ENCODE data around the gene LRMDA. TPM values are rescaled to one million over a fixed set of nuclear protein-coding genes. Genes with fewer than 3 reads are reported as not detected.

LRMDA gene
- total RNA-seq, 1 experiment from 2014 or later, result 1.2 TPM

GRCh38 chr10:75588031-75588430, 156.6 kb downstream of the LRMDA start:
- no peaks in the 10 kb centered on the region for H3K4me1 ChIP-seq (ENCODE audit: insufficient read depth, low read length)
- CTCF ChIA-PET, result no interaction called here
- H3K9ac ChIP-seq (ENCODE audit: low read length), result no peak overlapping the region
- no peak overlapping the region for H3K4me3 ChIP-seq (ENCODE audit: low read length)
- H3K27ac ChIP-seq (ENCODE audit: low read length), result no peak overlapping the region
- H4K20me1 ChIP-seq (ENCODE audit: low read length), result no peaks in the 10 kb centered on the region
- H3K9me2 ChIP-seq (replicated peaks; ENCODE audit: low read length), result no peaks in the 10 kb centered on the region
- DNase-seq (no peak), ATAC-seq (no peak)
- no peaks in the 10 kb centered on the region for H3K79me2 ChIP-seq (ENCODE audit: low read length)
- H3K9me3 ChIP-seq (ENCODE audit: low read length), result peaks cover under 1% of the 10 kb centered on the region; the same call in 1 of the 2 replicates
- no peak overlapping the region for H2AFZ ChIP-seq (ENCODE audit: low read length)
- TF ChIP-seq EZH2phosphoT487 (IDR thresholded peaks at IDR 0.05; ENCODE audit: borderline replicate concordance, low read length), result no peak
- intact Hi-C loops (cut with micrococcal nuclease), result no loop called here
- POLR2A ChIA-PET (ENCODE audit: unreplicated experiment), result no interaction called here
- H3K4me2 ChIP-seq (ENCODE audit: low read length), result no peak overlapping the region
- no TSS peak for BruUV-seq (replicated peaks)
- H3K36me3 ChIP-seq (ENCODE audit: low read depth, low read length), result no peaks in the 10 kb centered on the region
- H3K27me3 ChIP-seq (ENCODE audit: low read length), result peaks cover 17% of the 10 kb centered on the region; the same call in 1 of the 2 replicates
- no peaks in the 10 kb centered on the region for H3F3A ChIP-seq (ENCODE audit: low read length, unreplicated experiment)

DNA sequence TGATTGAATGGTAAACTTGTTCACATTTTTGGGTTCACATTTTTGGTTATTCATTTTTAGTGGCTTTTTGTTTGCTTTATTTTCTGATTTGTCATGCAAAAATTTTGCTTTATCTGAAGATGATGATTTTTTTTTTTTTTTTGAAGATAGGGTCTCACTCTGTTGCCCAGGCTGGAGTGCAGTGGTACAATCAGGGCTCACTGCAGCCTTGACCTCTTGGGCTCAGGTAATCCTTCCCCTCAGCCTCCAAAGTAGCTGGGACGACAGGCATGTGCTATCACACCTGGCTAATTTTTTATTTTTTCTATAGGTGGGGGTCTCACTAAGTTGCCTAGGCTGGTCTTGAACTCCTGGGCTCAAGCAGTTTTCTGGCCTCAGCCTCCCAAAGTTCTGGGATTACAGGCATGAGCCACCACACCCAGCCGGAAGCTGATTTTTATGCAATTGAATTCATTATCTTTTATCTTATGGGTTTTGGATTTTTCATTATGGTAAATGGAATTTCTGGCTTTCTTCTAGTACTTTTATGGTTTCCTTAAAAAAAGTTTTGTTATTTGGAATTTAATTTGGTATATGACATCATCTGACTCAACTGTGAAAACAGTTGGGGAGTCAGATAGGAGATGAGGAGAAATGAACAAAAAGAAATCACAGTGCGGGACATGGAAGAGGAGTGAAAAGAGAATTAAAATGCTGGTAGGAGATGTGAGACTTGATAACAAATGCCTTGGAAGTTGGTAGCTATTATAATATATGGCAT, 158.7 kb downstream of the LRMDA start:
- no peaks in the 10 kb centered on the region for H3K79me2 ChIP-seq (ENCODE audit: low read length)
- H3F3A ChIP-seq (ENCODE audit: low read length, unreplicated experiment), result no peaks in the 10 kb centered on the region
- H3K9me3 ChIP-seq (ENCODE audit: low read length), result no peaks in the 10 kb centered on the region
- no peaks in the 10 kb centered on the region for H3K36me3 ChIP-seq (ENCODE audit: low read depth, low read length)
- H3K9me2 ChIP-seq (replicated peaks; ENCODE audit: low read length), result no peaks in the 10 kb centered on the region
- BruUV-seq (replicated peaks), result no TSS peak
- intact Hi-C loops (cut with micrococcal nuclease), result no loop called here
- H3K4me2 ChIP-seq (ENCODE audit: low read length), result no peak overlapping the region
- H3K27me3 ChIP-seq (ENCODE audit: low read length), result peaks cover 27% of the 10 kb centered on the region; the same call in 1 of the 2 replicates
- H4K20me1 ChIP-seq (ENCODE audit: low read length), result no peaks in the 10 kb centered on the region
- no peak for ATAC-seq
- ChIA-PET POLR2A (ENCODE audit: unreplicated experiment) (no interaction called here), CTCF (no interaction called here)
- TF ChIP-seq, protein P1, sequence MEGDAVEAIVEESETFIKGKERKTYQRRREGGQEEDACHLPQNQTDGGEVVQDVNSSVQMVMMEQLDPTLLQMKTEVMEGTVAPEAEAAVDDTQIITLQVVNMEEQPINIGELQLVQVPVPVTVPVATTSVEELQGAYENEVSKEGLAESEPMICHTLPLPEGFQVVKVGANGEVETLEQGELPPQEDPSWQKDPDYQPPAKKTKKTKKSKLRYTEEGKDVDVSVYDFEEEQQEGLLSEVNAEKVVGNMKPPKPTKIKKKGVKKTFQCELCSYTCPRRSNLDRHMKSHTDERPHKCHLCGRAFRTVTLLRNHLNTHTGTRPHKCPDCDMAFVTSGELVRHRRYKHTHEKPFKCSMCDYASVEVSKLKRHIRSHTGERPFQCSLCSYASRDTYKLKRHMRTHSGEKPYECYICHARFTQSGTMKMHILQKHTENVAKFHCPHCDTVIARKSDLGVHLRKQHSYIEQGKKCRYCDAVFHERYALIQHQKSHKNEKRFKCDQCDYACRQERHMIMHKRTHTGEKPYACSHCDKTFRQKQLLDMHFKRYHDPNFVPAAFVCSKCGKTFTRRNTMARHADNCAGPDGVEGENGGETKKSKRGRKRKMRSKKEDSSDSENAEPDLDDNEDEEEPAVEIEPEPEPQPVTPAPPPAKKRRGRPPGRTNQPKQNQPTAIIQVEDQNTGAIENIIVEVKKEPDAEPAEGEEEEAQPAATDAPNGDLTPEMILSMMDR (conservative IDR thresholded peaks at IDR 0.05; ENCODE audit: low read depth, low read length), result no peak
- no peak for TF ChIP-seq EZH2phosphoT487 (IDR thresholded peaks at IDR 0.05; ENCODE audit: borderline replicate concordance, low read length)
- TF ChIP-seq EZH2 (IDR thresholded peaks at IDR 0.05; ENCODE audit: low read length, unreplicated experiment), result no peak
- no peaks in the 10 kb centered on the region for H3K4me1 ChIP-seq (ENCODE audit: insufficient read depth, low read length)
- H3K9ac ChIP-seq (ENCODE audit: low read length), result no peak overlapping the region
- DNase-seq, result no peak
- no peak overlapping the region for H3K4me3 ChIP-seq (ENCODE audit: low read length)
- H3K27ac ChIP-seq (ENCODE audit: low read length), result no peak overlapping the region
- H2AFZ ChIP-seq (ENCODE audit: low read length), result no peak overlapping the region

DNA sequence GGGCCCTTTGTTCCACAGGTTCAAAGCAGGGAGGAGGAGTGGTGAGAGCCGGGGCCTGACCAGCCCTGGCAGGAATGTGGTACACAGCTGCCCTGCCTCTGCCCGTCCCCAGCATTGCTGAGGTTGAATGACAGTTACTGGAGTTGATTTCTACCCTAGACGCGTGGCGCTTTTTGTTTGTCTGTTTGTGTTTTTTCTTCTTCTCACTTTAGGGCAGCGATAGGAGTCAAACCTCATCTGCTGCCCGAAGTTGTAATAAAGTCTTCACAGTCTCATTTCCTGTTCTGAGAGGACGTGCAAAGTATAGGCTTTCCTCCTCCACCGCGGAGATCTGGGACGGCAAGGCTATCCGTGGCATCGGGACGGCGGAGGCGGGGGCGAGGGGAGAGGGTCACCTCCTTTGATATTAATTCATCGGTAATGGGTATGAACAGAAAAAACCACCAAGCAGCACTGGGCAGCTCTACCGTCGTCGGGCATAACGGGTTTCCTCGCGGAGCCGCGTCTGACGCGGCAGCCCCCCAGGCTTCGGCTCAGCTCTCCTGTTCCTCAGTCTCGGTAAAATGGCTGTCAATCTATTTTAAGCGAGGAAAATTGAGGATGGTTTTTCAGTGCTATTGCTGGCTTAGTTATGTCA, 160.8 kb downstream of the LRMDA start:
- intact Hi-C loops (cut with micrococcal nuclease), result no loop called here
- H3F3A ChIP-seq (ENCODE audit: low read length, unreplicated experiment), result no peaks in the 10 kb centered on the region

More for the DNA sequence above, 160.8 kb downstream of the LRMDA start:
- BruUV-seq (replicated peaks), result no TSS peak
- H3K27me3 ChIP-seq (ENCODE audit: low read length), result peaks cover 31% of the 10 kb centered on the region
- no peak overlapping the region for H3K4me2 ChIP-seq (ENCODE audit: low read length)
- H3K4me1 ChIP-seq (ENCODE audit: insufficient read depth, low read length), result no peaks in the 10 kb centered on the region
- CTCF ChIA-PET, result no interaction called here
- H3K27ac ChIP-seq (ENCODE audit: low read length), result no peak overlapping the region
- H3K9me3 ChIP-seq (ENCODE audit: low read length), result no peaks in the 10 kb centered on the region
- POLR2A ChIA-PET (ENCODE audit: unreplicated experiment), result no interaction called here
- no peak overlapping the region for H3K9ac ChIP-seq (ENCODE audit: low read length)
- H2AFZ ChIP-seq (ENCODE audit: low read length), result no peak overlapping the region
- TF ChIP-seq, protein P1 (conservative IDR thresholded peaks at IDR 0.05; ENCODE audit: low read depth, low read length), result no peak
- no peaks in the 10 kb centered on the region for H3K36me3 ChIP-seq (ENCODE audit: low read depth, low read length)
- no peak for ATAC-seq
- no peak for DNase-seq
- H3K9me2 ChIP-seq (replicated peaks; ENCODE audit: low read length), result no peaks in the 10 kb centered on the region
- no peaks in the 10 kb centered on the region for H4K20me1 ChIP-seq (ENCODE audit: low read length)
- H3K4me3 ChIP-seq (ENCODE audit: low read length), result no peak overlapping the region
- no peaks in the 10 kb centered on the region for H3K79me2 ChIP-seq (ENCODE audit: low read length)
